C4-2B (cell line): Measurements from ENCODE around the gene SLC22A16.
"Not testable (repeated sequence)": the region's sequence is repeated elsewhere in the genome, so short reads cannot be mapped to it uniquely, and the experiment has no call there.

ENCODE experiments used
- H3K27ac ChIP-seq: fragments of 450-650 bp; 2 replicates; pipeline ENCODE4 v1.5.1; 2017
- ZFX ChIP-seq: fragments of 450-650 bp; IDR thresholded peaks from 2 replicates; pipeline ENCODE4 v1.6.1; 2017
- TF ChIP-seq, protein P1 (sequence below): fragments of 450-650 bp; conservative IDR thresholded peaks from 2 replicates; pipeline ENCODE4 v1.5.1; 2017; ENCODE audit warnings: mild to moderate bottlenecking

SLC22A16 gene

GRCh38 chr6:110517601-110518281 is 41.3 kb upstream of the SLC22A16 start:
- H3K27ac ChIP-seq, result peak overlapping the region; percentile 86; the same call in 1 of the 2 replicates
- TF ChIP-seq ZFX, result no peak
- TF ChIP-seq, protein P1, sequence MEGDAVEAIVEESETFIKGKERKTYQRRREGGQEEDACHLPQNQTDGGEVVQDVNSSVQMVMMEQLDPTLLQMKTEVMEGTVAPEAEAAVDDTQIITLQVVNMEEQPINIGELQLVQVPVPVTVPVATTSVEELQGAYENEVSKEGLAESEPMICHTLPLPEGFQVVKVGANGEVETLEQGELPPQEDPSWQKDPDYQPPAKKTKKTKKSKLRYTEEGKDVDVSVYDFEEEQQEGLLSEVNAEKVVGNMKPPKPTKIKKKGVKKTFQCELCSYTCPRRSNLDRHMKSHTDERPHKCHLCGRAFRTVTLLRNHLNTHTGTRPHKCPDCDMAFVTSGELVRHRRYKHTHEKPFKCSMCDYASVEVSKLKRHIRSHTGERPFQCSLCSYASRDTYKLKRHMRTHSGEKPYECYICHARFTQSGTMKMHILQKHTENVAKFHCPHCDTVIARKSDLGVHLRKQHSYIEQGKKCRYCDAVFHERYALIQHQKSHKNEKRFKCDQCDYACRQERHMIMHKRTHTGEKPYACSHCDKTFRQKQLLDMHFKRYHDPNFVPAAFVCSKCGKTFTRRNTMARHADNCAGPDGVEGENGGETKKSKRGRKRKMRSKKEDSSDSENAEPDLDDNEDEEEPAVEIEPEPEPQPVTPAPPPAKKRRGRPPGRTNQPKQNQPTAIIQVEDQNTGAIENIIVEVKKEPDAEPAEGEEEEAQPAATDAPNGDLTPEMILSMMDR, result no peak

- no peak for TF ChIP-seq ZFX
- TF ChIP-seq, protein P1, result no peak
- peak overlapping the region; percentile 22; the same call in 1 of the 2 replicates for H3K27ac ChIP-seq
Measured at GRCh38 chr6:110517034-110517433, 40.6 kb upstream of the SLC22A16 start.

- TF ChIP-seq, protein P1, result no peak
- no peak for TF ChIP-seq ZFX
- peak overlapping the region; percentile 95 for H3K27ac ChIP-seq
Measured at GRCh38 chr6:110514818-110515217, 38.4 kb upstream of the SLC22A16 start.

DNA sequence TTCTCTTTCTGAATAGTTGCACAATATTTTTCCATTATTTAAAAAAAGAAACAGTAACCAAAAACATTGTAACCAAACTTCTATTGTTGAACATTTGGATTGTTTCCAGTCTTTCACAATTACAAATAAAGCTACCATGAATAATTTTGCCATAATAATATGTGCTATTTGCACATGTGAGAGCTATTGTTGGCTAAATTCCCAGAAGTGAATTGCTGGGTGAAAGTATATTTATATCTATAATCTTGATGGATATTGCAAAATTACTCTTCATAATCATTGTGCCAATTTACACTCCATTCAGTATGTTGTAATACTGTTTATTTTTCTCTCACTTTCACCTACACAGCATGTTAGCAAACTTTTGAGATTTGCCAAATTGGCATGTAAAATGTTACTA is 36.6 kb upstream of the SLC22A16 start:
- TF ChIP-seq ZFX, result no peak
- TF ChIP-seq, protein P1, result no peak
- H3K27ac ChIP-seq, result no peak overlapping the region

DNA sequence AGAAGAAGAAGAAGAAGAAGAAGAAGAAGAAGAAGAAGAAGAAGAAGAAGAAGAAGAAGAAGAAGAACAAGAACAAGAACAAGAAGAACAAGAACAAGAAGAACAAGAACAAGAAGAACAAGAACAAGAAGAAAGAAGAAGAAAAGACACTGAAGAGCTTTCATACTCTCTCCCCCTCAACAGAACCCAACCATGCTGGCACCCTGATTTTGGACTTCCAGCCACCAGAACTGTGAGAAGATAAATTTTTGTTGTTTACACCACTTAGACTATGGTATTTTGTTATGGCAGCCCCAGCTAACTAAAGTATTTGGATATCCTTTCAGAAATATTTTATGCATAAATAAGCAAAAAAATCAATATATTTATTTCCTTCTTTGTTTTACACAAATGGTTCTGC is 36.1 kb upstream of the SLC22A16 start:
- peak overlapping the region; percentile 51; the same call in 1 of the 2 replicates for H3K27ac ChIP-seq

- H3K27ac ChIP-seq, result peak overlapping the region; percentile 51; the same call in 1 of the 2 replicates
- TF ChIP-seq, protein P1, result no peak
- no peak for TF ChIP-seq ZFX
Measured at GRCh38 chr6:110511401-110511800, 35.0 kb upstream of the SLC22A16 start.

- H3K27ac ChIP-seq, result no peak overlapping the region
- TF ChIP-seq, protein P1, result no peak
- TF ChIP-seq ZFX, result no peak
Measured at GRCh38 chr6:110509617-110510241, 33.3 kb upstream of the SLC22A16 start.

- H3K27ac ChIP-seq, result not testable (repeated sequence)
Measured at GRCh38 chr6:110504891-110505290, 28.5 kb upstream of the SLC22A16 start.
